ENCODE results near the gene SPRR2A.
A peak's percentile ranks its signal among the peaks of the same experiment; 100 is the strongest.

Gene SPRR2A

GRCh38 chr1:153049211-153049610 lies 8.1 kb downstream of the SPRR2A start:
- H3K4me3 ChIP-seq (ENCODE audit: low read depth, low read length), result no peak overlapping the region
- DNase-seq (ENCODE audit: low read depth, low spot score), result no peak
- ChIA-PET POLR2A (no interaction called here), CTCF (no interaction called here)
- TF ChIP-seq, protein P1, sequence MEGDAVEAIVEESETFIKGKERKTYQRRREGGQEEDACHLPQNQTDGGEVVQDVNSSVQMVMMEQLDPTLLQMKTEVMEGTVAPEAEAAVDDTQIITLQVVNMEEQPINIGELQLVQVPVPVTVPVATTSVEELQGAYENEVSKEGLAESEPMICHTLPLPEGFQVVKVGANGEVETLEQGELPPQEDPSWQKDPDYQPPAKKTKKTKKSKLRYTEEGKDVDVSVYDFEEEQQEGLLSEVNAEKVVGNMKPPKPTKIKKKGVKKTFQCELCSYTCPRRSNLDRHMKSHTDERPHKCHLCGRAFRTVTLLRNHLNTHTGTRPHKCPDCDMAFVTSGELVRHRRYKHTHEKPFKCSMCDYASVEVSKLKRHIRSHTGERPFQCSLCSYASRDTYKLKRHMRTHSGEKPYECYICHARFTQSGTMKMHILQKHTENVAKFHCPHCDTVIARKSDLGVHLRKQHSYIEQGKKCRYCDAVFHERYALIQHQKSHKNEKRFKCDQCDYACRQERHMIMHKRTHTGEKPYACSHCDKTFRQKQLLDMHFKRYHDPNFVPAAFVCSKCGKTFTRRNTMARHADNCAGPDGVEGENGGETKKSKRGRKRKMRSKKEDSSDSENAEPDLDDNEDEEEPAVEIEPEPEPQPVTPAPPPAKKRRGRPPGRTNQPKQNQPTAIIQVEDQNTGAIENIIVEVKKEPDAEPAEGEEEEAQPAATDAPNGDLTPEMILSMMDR (IDR thresholded peaks at IDR 0.05; ENCODE audit: insufficient read depth, low read length, missing control alignments), result no peak

DNA sequence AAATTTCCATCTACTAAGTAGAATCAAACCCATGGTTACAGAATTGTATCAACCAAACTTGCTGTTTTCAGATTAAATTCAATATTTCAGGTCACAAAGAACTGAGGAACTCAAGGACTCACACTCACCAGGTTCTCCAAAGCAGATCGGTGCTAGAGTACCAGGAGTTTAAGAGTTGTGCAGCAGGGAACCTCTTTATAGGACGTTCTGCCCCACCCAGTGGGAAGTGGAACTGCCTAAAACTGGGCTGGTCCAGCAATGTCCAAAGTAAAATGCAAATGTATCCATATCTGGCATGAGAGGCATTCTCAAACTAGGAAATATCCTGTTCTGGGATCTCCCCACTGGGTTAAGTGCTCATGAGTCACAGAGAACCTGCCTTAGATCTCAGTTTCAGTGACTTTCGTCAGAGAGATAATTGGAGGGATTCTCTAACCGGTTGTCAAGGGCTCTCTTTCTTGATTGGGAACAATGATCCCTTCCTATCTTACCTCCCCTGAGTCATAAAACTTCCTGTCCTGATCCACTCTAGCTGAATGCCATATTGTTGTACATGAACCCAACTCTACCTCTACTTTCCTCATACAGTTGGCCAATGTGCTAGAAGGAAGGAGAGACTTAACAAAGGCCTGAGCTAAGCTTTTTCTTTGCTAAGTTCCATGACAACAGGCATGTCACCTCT lies 16.2 kb downstream of the SPRR2A start, which contains the start of gene SPRR2D:
SPRR2D (minus strand) TSS at position 171 of the 682 bp plus-strand sequence. CDS start 774 bp downstream, outside the sequence.
- TF ChIP-seq, protein P1 (IDR thresholded peaks at IDR 0.05; ENCODE audit: insufficient read depth, low read length, missing control alignments), result no peak
- POLR2A ChIA-PET, result no interaction called here
- CTCF ChIA-PET, result no interaction called here

DNA sequence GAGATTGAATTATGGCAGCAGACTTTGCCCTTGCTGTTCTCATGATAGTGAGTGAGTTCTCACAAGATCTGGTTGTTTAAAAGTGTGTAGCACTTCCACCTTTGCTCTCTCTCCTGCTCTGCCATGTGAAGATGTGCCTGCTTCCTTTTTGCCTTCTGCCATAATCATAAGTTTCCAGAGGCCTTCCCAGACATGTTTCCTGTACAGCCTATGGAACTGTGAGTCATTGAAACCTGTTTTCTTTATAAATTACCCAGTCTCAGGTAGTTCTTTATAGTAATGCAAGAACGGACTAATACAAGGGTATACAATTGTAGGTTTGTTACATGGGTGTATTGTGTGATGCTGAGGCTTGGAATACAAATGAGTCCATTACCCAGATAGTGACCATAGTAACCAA lies 22.1 kb downstream of the SPRR2A start:
- ChIA-PET POLR2A (no interaction called here), CTCF (no interaction called here)
- H3K4me3 ChIP-seq (ENCODE audit: low read depth, low read length), result no peak overlapping the region
- DNase-seq (ENCODE audit: low read depth, low spot score), result no peak
- TF ChIP-seq, protein P1 (IDR thresholded peaks at IDR 0.05; ENCODE audit: insufficient read depth, low read length, missing control alignments), result no peak

More for the DNA sequence above, 16.2 kb downstream of the SPRR2A start, which contains the start of gene SPRR2D:
- no peak for DNase-seq (ENCODE audit: low read depth, low spot score)
- no peak within 1 kb of the TSS for H3K4me3 ChIP-seq (ENCODE audit: low read depth, low read length)

DNA sequence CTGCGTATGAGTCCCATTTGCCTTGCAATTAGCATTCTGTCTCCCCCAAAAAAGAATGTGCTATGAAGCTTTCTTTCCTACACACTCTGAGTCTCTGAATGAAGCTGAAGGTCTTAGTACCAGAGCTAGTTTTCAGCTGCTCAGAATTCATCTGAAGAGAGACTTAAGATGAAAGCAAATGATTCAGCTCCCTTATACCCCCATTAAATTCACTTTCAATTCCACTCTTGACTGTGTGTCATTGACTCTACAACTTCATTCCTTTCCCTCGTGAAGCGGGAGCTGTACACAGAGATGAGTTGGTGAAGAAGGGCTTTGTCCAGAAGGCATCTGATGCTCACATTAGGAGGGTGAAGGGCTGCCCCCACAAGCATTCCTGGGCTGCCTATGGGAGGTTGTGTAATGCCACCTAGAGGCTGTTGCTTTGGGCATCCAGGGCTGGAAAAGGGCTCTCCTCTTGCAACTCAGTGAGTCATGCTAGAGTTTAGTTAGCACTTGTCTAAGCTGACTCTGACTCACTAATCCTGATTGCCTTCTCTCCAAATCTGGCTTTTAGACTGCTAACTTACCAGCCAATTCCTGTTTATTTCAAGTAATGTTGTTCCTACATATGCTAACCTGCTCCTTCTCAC lies 24.5 kb downstream of the SPRR2A start:
- ChIA-PET CTCF (interaction anchor here (0.9 kb wide), 1 partner anchor 162 kb away, joined by 3 read pairs; no protein-coding TSS in a partner anchor), POLR2A (no interaction called here)
- H3K4me3 ChIP-seq (ENCODE audit: low read depth, low read length), result no peak overlapping the region
- peak; percentile 28 for DNase-seq (ENCODE audit: low read depth, low spot score)
- TF ChIP-seq, protein P1 (IDR thresholded peaks at IDR 0.05; ENCODE audit: insufficient read depth, low read length, missing control alignments), result peak; percentile 26

GRCh38 chr1:153032073-153032472 lies 25.2 kb downstream of the SPRR2A start:
- CTCF ChIA-PET, result interaction anchor here (0.9 kb wide), 1 partner anchor 162 kb away, joined by 3 read pairs; no protein-coding TSS in a partner anchor
- no peak for DNase-seq (ENCODE audit: low read depth, low spot score)
- POLR2A ChIA-PET, result no interaction called here
- TF ChIP-seq, protein P1 (IDR thresholded peaks at IDR 0.05; ENCODE audit: insufficient read depth, low read length, missing control alignments), result no peak
- H3K4me3 ChIP-seq (ENCODE audit: low read depth, low read length), result no peak overlapping the region

- no peak for DNase-seq (ENCODE audit: low read depth, low spot score)
- TF ChIP-seq, protein P1 (IDR thresholded peaks at IDR 0.05; ENCODE audit: insufficient read depth, low read length, missing control alignments), result no peak
- no peak within 1 kb of the TSS for H3K4me3 ChIP-seq (ENCODE audit: low read depth, low read length)
- POLR2A ChIA-PET, result no interaction called here
- CTCF ChIA-PET, result no interaction called here
These were observed 26.4 kb downstream of the SPRR2A start, which contains the start of gene SPRR1B for GRCh38 chr1:153030895-153031294. Gene SPRR1B (plus strand): TSS chr1:153031203. CDS start chr1:153032346, 1,143 bp downstream.
